GM12872 (cell line): ENCODE measurements around the gene CHCHD3.

Experiments
- CTCF ChIP-seq: IDR thresholded peaks from 3 replicates; pipeline ENCODE4 v1.5.1; 2011; ENCODE audit warnings: low read depth, mild to moderate bottlenecking, low read length, moderate library complexity; ENCODE audit not compliant: insufficient read depth

CHCHD3 gene

GRCh38 chr7:133081599-133082389 is at the start of gene CHCHD3:
Gene CHCHD3 (minus strand): TSS chr7:133082090. CDS start chr7:133081937, 153 bp downstream.
- TF ChIP-seq CTCF = no peak

GRCh38 chr7:133130166-133130565 is 48.3 kb upstream of the CHCHD3 start:
- no peak for TF ChIP-seq CTCF

GRCh38 chr7:133126422-133126821 is 44.5 kb upstream of the CHCHD3 start:
- no peak for TF ChIP-seq CTCF

- no peak for TF ChIP-seq CTCF
Measured at GRCh38 chr7:133124974-133125373, 43.1 kb upstream of the CHCHD3 start.

GRCh38 chr7:133121175-133121844 is 39.4 kb upstream of the CHCHD3 start:
- no peak for TF ChIP-seq CTCF

- TF ChIP-seq CTCF = no peak
Measured at GRCh38 chr7:133119067-133119466, 37.2 kb upstream of the CHCHD3 start.

- no peak for TF ChIP-seq CTCF
Measured at GRCh38 chr7:133118261-133118660, 36.4 kb upstream of the CHCHD3 start.
